ENCODE results near the gene ING1.
"Not testable (repeated sequence)": the region's sequence is repeated elsewhere in the genome, so short reads cannot be mapped to it uniquely, and the experiment has no call there.

Gene ING1

GRCh38 chr13:110665491-110666254, 47.8 kb upstream of the ING1 start:
- no peaks in the 10 kb centered on the region for H3F3A ChIP-seq (ENCODE audit: low read depth)
- H3K9ac ChIP-seq (ENCODE audit: low read depth, low read length, poor library complexity, severe bottlenecking): no peak overlapping the region
- H3K27me3 ChIP-seq (ENCODE audit: insufficient read depth, low read length, poor library complexity, severe bottlenecking): no peaks in the 10 kb centered on the region
- H3K9me3 ChIP-seq (ENCODE audit: insufficient read depth, low read depth, low read length): no peaks in the 10 kb centered on the region
- no peaks in the 10 kb centered on the region for H3K9me2 ChIP-seq (replicated peaks; ENCODE audit: low read depth, low read length)
- peaks cover 73% of the 10 kb centered on the region; the same call in 1 of the 2 replicates for H3K36me3 ChIP-seq (ENCODE audit: insufficient read depth, low read length)
- no peaks in the 10 kb centered on the region for H3K4me1 ChIP-seq (ENCODE audit: insufficient read depth, low read length, poor library complexity, severe bottlenecking)
- no peaks in the 10 kb centered on the region for H4K20me1 ChIP-seq (ENCODE audit: insufficient read depth, low read length, poor library complexity, severe bottlenecking)
- H3K4me3 ChIP-seq (ENCODE audit: low read length, poor library complexity, severe bottlenecking): no peak overlapping the region
- TF ChIP-seq, protein P1, sequence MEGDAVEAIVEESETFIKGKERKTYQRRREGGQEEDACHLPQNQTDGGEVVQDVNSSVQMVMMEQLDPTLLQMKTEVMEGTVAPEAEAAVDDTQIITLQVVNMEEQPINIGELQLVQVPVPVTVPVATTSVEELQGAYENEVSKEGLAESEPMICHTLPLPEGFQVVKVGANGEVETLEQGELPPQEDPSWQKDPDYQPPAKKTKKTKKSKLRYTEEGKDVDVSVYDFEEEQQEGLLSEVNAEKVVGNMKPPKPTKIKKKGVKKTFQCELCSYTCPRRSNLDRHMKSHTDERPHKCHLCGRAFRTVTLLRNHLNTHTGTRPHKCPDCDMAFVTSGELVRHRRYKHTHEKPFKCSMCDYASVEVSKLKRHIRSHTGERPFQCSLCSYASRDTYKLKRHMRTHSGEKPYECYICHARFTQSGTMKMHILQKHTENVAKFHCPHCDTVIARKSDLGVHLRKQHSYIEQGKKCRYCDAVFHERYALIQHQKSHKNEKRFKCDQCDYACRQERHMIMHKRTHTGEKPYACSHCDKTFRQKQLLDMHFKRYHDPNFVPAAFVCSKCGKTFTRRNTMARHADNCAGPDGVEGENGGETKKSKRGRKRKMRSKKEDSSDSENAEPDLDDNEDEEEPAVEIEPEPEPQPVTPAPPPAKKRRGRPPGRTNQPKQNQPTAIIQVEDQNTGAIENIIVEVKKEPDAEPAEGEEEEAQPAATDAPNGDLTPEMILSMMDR (conservative IDR thresholded peaks at IDR 0.05; ENCODE audit: low read length): no peak
- no peak for TF ChIP-seq EZH2phosphoT487 (IDR thresholded peaks at IDR 0.05; ENCODE audit: borderline replicate concordance)
- H3K79me2 ChIP-seq (ENCODE audit: insufficient read depth, low read length): no peaks in the 10 kb centered on the region
- no peak overlapping the region for H2AFZ ChIP-seq (ENCODE audit: low read length)
- H3K4me2 ChIP-seq (ENCODE audit: low read depth, low read length, poor library complexity, severe bottlenecking): no peak overlapping the region

- Histone ChIP-seq H3K27me3 (ENCODE audit: insufficient read depth, low read length, poor library complexity, severe bottlenecking) (no peaks in the 10 kb centered on the region), H3F3A (ENCODE audit: low read depth) (no peaks in the 10 kb centered on the region), H4K20me1 (ENCODE audit: insufficient read depth, low read length, poor library complexity, severe bottlenecking) (no peaks in the 10 kb centered on the region), H3K79me2 (ENCODE audit: insufficient read depth, low read length) (no peaks in the 10 kb centered on the region), H3K9me3 (ENCODE audit: insufficient read depth, low read depth, low read length) (no peaks in the 10 kb centered on the region), H3K4me2 (ENCODE audit: low read depth, low read length, poor library complexity, severe bottlenecking) (no peak overlapping the region), H3K36me3 (ENCODE audit: insufficient read depth, low read length) (peaks cover 70% of the 10 kb centered on the region; the same call in 1 of the 2 replicates), H2AFZ (ENCODE audit: low read length) (no peak overlapping the region), H3K4me1 (ENCODE audit: insufficient read depth, low read length, poor library complexity, severe bottlenecking) (no peaks in the 10 kb centered on the region), H3K9ac (ENCODE audit: low read depth, low read length, poor library complexity, severe bottlenecking) (no peak overlapping the region), H3K4me3 (ENCODE audit: low read length, poor library complexity, severe bottlenecking) (no peak overlapping the region), H3K9me2 (replicated peaks; ENCODE audit: low read depth, low read length) (no peaks in the 10 kb centered on the region)
- TF ChIP-seq EZH2phosphoT487 (IDR thresholded peaks at IDR 0.05; ENCODE audit: borderline replicate concordance): no peak
- TF ChIP-seq, protein P1 (conservative IDR thresholded peaks at IDR 0.05; ENCODE audit: low read length): no peak
Observed at GRCh38 chr13:110666255-110666533, 47.3 kb upstream of the ING1 start.

DNA sequence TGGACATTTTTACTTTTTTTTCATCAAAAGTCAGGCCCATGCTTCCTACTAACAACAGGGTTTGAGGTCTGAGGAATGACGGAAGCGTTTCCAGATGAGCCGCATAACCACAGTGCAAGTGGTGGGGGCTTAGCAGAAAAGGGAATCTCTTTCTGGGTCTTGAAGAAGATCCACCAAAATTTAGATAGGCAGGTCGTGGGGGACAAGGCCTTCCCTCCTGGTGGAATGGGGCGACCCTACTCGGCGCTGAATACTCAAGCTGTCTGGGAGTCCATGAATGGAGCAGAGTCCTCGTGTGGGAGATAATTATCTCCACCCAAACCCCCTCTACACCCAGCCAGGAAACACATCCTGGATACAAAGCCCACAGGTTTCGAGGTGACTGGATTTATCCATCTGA, 44.5 kb upstream of the ING1 start:
- no peak overlapping the region for H3K9ac ChIP-seq (ENCODE audit: low read depth, low read length, poor library complexity, severe bottlenecking)
- H3K4me1 ChIP-seq (ENCODE audit: insufficient read depth, low read length, poor library complexity, severe bottlenecking): no peaks in the 10 kb centered on the region
- H3K79me2 ChIP-seq (ENCODE audit: insufficient read depth, low read length): no peaks in the 10 kb centered on the region
- no peak for TF ChIP-seq EZH2phosphoT487 (IDR thresholded peaks at IDR 0.05; ENCODE audit: borderline replicate concordance)
- TF ChIP-seq, protein P1 (conservative IDR thresholded peaks at IDR 0.05; ENCODE audit: low read length): no peak
- H3K4me2 ChIP-seq (ENCODE audit: low read depth, low read length, poor library complexity, severe bottlenecking): no peak overlapping the region
- no peaks in the 10 kb centered on the region for H3F3A ChIP-seq (ENCODE audit: low read depth)
- no peaks in the 10 kb centered on the region for H3K9me3 ChIP-seq (ENCODE audit: insufficient read depth, low read depth, low read length)
- H2AFZ ChIP-seq (ENCODE audit: low read length): no peak overlapping the region
- H4K20me1 ChIP-seq (ENCODE audit: insufficient read depth, low read length, poor library complexity, severe bottlenecking): no peaks in the 10 kb centered on the region
- H3K4me3 ChIP-seq (ENCODE audit: low read length, poor library complexity, severe bottlenecking): no peak overlapping the region
- no peaks in the 10 kb centered on the region for H3K9me2 ChIP-seq (replicated peaks; ENCODE audit: low read depth, low read length)
- peaks cover 42% of the 10 kb centered on the region; the same call in 1 of the 2 replicates for H3K36me3 ChIP-seq (ENCODE audit: insufficient read depth, low read length)
- H3K27me3 ChIP-seq (ENCODE audit: insufficient read depth, low read length, poor library complexity, severe bottlenecking): no peaks in the 10 kb centered on the region

DNA sequence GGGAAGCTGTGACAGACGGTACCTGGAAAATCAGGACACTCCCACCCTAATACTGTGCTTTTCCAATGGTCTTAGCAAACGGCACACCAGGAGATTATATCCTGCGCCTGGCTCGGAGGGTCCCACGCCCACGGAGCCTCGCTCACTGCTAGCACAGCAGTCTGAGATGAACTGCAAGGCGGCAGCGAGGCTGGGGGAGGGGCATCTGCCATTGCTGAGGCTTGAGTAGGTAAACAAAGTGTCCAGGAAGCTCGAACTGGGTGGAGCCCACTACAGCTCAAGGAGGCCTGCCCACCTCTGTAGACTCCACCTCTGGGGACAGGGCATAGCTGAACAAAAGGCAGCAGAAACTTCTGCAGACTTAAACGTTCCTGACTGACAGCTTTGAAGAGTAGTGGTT, 43.7 kb upstream of the ING1 start:
- not testable (repeated sequence) for H2AFZ ChIP-seq (ENCODE audit: low read length); H3F3A ChIP-seq (ENCODE audit: low read depth); H4K20me1 ChIP-seq (ENCODE audit: insufficient read depth, low read length, poor library complexity, severe bottlenecking); H3K79me2 ChIP-seq (ENCODE audit: insufficient read depth, low read length); H3K4me1 ChIP-seq (ENCODE audit: insufficient read depth, low read length, poor library complexity, severe bottlenecking); H3K9me2 ChIP-seq (replicated peaks; ENCODE audit: low read depth, low read length); H3K9ac ChIP-seq (ENCODE audit: low read depth, low read length, poor library complexity, severe bottlenecking); H3K9me3 ChIP-seq (ENCODE audit: insufficient read depth, low read depth, low read length); H3K4me3 ChIP-seq (ENCODE audit: low read length, poor library complexity, severe bottlenecking); H3K27me3 ChIP-seq (ENCODE audit: insufficient read depth, low read length, poor library complexity, severe bottlenecking); H3K4me2 ChIP-seq (ENCODE audit: low read depth, low read length, poor library complexity, severe bottlenecking)
- H3K36me3 ChIP-seq (ENCODE audit: insufficient read depth, low read length): peaks cover 37% of the 10 kb centered on the region; the same call in 1 of the 2 replicates

Data from Loucy (cell line).